NCI-H2029 (cell line): ENCODE results near the gene TP53INP2.
"Not testable (repeated sequence)": the region's sequence is repeated elsewhere in the genome, so short reads cannot be mapped to it uniquely, and the experiment has no call there.

Experiments used
- DNase-seq: peaks from one replicate; lab custom pipeline; 2025; lab: John Stamatoyannopoulos, UW

The TP53INP2 gene, protein sequence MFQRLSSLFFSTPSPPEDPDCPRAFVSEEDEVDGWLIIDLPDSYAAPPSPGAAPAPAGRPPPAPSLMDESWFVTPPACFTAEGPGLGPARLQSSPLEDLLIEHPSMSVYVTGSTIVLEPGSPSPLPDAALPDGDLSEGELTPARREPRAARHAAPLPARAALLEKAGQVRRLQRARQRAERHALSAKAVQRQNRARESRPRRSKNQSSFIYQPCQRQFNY

DNA sequence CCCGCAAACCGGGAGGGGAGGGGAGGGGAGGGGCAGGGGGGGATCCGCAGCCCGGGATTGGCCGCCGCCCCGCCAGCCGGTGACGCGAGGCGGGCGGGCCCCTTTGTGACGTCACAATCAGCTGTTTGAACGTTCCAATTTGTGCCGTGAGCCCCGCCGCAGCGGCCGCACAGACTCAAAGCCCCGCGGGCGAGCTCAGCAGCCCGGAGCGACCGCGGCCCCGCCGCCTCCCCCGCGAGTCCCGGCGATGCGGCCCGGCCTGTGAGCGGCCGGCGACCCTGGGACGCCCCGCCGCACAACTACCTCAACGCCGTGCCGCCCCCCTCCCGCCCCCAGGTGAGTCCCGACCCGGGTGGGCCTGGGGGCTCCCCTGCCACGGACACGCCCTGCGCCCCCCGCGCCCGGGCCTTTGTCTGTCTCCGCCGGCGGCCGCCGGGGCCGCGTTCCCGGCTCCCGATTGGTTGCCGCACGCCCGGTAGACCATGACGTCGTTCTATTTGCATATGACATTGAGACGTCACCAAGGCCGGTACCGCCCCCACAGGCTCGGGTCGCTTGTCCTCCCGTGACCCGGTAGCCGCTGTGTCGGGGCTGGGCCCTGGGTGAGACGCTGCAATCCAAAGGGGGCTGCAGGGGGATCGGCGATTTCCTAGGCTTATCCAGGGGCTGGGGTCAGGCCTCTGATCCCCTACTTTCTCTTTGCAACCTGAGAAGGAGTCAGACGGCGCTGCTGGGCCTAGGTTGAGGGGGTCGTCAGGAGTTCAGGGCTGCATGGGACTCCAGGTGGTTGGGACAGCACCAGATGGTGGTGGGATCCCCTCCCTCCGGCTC is at the start of gene TP53INP2:
Gene TP53INP2 (plus strand): TSS at position 168 of the 831 bp plus-strand sequence. CDS start 4,396 bp downstream, outside the sequence.
- peak; percentile 93 for DNase-seq

DNA sequence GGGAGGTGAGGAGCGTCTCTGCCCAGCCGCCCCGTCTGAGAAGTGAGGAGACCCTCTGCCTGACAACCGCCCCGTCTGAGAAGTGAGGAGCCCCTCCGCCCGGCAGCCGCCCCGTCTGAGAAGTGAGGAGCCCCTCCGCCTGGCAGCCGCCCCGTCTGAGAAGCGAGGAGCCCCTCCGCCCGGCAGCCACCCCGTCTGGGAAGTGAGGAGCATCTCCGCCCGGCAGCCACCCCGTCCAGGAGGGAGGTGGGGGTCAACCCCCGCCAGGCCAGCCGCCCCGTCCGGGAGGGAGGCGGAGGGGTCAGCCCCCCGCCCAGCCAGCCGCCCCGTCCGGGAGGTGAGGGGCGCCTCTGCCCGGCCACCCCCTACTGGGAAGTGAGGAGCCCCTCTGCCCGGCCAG is 45.5 kb upstream of the TP53INP2 start:
- not testable (repeated sequence) for DNase-seq

DNA sequence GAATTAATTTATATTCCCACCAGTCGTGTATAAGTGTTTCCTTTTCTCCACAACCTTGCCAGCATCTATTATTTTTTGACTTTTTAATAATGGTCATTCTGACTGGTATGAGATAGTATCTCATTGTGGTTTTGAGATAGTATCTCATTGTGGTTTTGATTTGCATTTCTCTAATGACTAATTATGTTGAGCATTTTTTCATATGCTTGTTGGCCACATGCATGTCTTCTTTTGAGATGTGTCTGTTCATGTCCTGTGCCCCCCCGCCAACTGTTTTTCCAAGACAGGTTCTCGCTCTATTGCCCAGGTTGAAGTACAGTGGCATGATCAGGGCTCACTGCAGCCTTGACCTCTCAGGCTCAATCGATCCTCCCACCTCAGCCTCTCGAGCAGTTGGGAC is 42.3 kb upstream of the TP53INP2 start:
- DNase-seq, result not testable (repeated sequence)

DNA sequence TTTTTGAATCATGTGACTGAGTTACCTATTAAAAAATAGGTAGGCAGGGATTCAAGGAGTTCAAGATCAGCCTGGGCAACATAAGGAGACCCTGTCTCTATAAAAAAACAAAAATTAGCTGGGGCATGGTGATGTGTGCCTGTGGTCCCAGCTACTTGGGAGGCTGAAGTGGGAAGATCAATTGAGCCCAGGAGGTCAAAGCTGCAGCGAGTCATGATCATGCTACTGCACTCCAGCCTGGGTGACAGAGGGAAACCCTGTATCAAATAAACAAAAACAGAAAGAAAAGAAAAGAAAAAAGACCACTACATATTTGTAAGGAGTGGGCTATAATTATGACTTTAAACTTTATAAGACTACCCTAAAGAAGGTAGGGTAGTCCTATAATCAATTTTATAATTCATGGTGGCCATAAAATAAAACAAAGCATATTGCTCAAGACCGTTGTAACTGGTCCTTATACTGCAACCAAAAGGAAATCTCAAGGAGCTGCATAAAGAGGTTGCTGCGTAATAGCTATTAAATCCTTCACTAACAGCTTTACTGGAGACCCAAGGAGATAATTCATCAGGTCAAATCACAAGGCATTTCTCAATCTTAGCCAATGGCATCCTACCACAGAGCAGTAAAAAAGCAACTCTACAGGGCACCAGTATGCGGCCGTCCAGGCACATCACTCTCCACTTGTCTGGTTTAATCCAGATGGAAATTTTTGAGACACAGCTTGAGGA is 40.8 kb upstream of the TP53INP2 start:
- no peak for DNase-seq

DNA sequence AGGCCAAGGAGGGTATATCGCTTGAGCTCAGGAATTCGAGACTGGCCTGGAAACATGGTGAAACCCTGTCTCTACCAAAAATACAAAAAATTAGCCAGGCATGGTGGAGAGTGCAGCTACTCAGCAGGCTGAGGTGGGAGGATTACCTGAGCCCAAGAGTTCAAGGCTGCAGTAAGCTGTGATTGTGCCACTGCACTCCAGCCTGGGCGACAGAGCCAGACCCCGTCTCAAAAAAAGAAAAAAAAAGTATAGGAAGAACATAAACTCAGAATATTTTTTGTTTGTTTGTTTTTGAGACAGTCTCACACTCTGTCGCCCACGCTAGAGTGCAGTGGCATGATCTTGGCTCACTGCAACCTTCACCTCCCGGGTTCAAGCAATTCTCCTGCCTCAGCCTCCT is 39.4 kb upstream of the TP53INP2 start:
- DNase-seq, result not testable (repeated sequence)

DNA sequence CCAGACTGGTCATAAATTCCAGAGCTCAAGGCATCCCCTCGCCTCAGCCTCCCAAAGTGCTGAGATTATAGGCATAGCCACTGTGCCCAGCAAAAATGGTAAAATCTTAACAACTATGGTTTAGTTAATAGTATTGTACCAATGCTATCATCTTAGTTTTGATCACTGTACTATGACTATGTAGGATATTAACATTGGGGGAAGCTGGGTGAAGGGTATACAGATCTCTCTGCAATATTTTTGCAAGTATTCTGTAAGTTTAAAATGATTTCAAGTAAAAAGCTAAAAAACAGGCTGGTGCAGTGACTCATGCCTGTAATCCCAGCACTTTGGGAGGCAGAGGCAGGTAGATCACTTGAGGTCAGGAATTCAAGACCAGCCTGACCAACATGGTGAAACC is 35.0 kb upstream of the TP53INP2 start:
- DNase-seq, result no peak

DNA sequence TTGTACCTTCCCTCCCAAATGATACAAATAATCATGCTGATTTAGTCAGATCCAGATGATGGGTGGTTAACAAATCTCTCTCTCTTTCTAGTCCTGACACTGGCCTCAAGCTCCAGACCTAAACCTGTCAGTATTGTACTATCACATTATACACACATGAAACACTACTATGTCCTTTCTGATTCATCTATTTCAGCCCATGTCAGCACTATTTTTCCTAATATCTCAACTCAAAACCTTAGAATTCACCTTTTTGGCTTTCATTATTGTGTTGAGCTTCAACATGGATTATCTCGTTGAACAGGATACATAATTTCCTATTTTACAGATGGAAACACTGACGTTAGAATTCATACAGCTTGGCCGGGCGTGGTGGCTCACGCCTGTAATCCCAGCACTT is 30.7 kb upstream of the TP53INP2 start:
- DNase-seq, result no peak

DNA sequence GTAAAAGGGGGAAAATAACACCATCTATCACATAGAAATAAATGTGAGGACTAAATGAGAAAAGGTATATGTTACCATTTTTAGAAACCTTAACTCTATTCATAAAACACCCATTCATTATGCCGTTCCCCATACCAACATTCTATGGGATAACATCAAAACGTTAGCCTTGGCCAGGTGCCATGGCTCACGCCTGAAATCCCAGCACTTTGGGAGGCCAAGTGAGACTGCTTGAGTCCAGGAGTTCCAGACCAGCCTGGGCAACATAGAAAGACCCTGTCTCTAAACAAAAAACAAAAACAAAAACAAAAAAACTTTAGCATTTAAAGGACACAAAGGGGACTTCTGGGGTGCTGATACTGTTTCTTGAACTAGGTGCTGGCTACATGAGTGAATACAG is 28.6 kb upstream of the TP53INP2 start:
- no peak for DNase-seq

DNA sequence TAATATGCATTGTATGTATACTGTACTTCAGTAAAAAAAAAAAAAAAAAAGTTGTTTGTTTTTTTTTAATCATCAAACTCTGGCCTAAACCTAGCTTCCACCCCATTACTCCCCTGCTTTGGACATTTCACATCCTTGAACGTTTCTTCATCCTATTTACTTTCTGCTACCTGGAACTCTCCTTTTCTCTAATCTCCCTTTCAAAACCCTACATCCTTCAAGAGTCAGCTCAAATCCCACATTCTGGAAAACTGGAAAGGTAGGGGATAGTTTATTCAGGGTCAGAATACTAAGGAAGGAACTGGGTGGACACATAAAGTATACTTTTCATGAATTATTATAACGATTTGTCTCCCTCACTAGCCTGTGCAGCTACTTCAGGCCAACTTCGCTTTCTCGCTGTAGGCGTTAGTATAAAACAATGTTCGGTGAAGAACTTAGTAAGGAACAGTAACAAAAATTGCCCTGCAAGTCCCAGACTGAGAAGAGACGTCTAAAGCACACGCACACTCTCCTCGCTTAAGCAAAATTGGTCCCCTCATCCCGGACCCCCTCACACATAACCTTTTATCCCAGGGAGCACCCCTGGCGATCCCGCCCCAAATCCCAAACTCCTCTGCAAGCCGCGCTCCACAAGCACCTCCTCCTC is 28.0 kb upstream of the TP53INP2 start:
- no peak for DNase-seq

DNA sequence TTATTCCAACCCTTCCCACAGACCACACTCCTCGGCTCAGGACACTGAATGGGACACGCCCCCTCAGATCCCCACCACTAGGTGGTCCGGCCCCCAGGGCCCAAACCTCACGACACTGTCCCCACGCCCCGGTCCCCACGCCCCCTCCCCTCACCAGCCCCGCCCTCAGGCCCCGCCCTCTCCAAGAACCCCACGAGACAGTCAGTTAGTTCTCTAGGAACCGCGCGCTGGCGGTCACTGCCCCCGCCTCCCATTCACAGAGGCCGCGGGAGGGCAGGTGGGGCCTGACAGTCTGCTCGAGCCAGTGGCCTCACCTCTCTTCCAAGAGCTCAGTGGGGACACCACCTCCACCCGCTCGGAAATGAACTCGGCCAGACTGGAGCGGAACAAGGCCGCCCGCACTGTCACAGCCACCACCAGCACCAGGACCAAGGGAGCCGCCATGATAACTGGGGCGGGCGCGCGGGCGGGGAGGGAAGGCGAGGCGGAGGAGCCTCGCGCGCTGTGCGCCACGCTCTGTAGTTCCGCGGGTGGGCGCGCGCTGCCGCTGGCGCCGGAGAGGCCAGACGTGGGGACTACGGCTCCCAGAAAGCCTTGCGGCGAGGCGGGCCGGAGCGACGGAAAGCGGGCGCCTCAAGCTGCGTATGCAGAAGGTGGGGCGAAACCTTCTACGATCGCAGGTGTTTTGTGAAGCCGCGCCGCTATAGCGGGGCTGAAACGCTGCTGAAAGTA is 27.3 kb upstream of the TP53INP2 start, which contains the start of gene PIGU:
Gene PIGU (minus strand): TSS at position 451 of the 732 bp plus-strand sequence. CDS start 7 bp downstream, at position 444.
- peak; percentile 95 for DNase-seq

DNA sequence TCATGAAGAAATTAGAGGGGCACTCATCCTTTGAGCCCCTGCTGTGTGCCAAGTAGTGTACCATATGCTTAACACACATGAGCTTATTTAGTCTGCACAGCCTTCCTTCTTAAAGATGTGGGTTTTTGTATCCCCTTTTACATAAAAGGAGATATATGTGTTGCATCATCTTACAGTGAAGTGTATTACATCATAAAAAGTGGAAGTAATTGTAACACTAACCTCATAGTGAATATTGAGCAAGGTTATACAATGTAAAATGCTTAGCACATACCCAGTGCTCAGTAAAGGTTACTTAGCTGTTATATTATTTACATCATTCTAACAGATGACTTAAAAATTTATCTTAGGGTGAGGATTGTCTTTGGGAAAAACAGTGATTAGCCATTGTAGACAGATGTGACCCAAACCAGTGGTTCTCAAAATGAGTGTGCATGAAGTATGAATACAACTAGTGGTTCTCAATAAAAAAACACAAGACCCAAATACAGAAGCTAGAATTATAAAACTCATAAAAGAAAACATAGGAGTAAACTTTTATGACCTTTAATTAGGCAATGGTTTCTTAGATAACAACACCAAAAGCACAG is 23.5 kb upstream of the TP53INP2 start:
- DNase-seq, result no peak

DNA sequence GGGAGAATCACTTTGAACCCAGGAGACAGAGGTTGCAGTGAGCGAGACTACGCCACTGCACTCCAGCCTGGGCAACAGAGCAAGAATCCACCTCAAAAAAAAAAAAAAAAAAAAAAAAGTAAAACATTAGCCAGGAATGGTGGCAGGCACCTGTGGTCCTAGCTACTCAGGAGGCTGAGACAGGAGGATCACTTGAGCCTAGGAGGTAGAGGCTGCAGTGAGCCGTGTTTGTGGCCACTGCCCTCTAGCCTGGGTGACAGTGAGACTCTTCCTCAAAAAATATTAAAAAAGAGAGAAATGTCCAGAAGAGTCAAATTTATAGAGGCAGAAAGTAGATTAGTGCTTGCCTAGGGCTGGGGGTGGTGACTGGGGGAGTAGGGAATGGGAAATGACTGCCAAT is 20.5 kb upstream of the TP53INP2 start:
- DNase-seq, result no peak

DNA sequence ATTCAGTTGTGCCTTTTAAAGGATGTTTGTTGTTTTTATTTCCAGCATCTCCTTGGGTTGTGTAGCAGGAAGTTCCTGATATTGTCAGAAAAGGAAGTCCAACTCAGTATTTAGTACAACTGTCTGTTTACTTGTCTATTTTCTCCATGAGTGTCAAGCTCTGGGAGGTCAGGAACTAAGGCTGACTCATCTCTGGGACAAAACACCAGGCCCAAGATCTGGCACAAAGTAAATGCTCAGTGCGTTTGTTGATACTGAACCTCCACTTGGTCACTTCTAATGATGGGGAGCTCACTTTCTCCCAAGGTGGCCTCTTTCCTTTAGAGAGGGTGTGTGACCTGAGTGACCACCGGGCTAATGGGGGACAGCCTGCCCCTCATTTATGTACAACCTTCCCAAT is 14.7 kb upstream of the TP53INP2 start:
- DNase-seq, result no peak

DNA sequence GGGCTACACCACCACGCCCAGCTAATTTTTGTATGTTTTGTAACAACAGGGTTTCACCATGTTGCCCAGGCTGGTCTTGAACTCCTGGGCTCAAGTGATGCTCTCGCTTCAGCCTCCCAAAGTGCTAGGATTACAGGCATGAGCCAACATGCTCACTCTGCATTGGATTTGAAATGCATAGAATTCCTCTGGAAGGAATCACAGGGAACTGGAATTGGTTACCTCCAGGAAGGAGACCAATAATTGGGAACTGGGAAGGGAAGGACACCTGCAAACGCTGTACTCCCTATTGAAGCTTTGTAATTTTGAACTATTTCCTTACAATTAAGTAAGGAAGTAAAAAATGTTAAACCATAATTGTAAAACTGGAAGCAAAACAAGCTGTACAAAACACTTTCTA is 12.3 kb upstream of the TP53INP2 start:
- DNase-seq, result no peak

DNA sequence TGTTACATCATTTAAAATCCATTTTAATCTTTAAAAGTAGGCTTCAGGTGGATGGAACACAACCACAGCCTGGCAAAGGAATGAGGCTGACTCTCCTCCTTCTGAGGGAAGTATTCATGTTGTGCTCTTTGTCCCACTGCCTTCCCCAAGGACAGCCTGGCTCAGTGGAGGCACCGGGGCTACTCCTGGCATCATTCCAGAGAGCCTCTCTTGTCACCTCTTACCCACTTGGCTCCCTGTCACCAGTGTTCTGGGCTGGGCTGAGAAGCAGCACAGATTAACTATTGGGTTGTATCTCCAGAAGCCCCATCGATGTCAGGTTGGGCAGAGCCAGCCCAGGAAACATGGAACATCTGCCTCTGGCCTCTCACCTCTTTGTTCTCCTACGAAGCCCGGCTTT is 10.7 kb upstream of the TP53INP2 start:
- DNase-seq, result peak; percentile 67

DNA sequence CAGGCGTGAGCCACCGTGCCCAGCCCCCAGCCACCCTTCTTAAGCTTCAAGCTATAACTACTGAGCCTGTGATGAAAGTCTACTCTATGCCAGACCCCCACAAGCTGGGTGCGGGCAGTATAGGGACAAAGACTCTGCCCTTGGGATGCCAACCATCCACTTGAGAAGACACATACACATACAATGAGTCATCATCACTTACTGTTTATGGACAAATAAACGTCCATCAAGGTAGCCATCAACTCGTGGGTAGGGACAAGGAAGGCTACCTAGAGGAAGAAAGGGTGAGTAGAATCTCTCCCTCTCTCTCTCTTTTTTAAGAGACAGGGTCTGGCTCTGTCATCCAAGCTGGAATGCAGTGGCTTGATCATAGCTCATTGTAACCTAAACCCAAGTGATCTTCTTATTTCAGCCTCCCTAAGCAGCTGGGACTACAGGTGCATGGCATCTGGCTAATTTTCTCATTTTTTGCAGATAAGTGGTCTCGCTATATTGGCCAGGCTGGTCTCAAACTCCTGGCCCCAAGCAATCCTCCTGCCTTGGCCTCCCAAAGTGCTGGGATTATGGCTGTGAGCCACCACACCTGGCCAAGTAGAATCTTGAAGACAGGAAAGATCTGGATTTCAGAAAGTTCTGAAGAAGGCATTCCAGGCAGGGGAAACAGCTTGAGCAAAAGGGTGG is 2.6 kb upstream of the TP53INP2 start:
- DNase-seq, result peak; percentile 49

DNA sequence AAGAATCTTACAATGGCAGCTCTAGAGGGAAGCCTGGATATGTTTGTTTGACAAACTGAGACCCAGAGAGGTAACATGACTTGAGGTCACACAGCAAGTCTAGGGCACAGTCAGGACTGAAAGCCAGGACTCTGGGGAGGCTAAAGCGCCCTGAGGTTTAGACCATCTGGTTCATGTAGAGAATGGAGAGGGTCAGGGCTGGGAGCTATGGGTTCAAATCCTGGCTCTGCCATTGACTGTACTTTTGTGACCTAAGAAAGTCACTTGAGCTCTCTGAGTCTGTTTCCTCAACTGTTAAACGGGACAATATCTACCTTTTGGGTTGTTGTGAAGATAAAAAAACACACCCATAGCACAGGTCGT is 1.1 kb upstream of the TP53INP2 start:
- no peak for DNase-seq

DNA sequence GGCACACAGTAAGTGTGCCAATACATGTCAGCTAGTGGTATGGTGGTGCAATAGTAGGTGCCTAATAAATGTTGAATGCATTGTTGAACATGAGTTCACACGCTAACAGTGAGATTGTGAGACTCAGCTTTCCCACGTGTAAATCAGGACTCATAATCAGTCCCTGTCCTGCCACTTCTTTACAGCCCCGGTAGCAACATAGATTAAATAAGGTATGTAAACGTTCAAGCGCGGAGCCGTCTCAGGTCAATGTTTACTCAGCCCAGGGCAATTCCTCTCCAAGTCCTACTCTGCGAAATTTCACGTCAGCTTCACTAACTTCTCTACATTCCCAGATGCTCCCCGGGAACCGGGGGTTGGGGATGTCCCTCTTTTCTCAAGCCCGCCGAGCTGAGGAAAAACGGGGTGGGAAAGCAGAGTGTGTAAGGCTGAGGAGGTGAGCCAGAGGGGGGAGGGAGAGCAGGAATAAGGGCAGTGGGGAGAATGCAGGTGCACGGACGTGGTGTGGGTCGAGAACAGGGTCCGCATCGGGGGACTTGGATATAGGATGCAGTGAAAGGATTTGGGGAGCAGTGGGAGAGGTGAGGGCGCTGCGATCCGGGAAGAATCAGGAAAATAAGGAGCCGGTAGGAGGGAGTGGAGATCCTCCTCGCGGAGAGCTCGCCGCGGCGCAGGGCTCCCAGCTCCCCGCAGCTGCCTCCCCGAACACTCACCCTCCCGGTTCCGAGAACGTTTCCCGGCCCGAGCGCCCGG is 544 bp upstream of the TP53INP2 start:
- peak; percentile 15 for DNase-seq

DNA sequence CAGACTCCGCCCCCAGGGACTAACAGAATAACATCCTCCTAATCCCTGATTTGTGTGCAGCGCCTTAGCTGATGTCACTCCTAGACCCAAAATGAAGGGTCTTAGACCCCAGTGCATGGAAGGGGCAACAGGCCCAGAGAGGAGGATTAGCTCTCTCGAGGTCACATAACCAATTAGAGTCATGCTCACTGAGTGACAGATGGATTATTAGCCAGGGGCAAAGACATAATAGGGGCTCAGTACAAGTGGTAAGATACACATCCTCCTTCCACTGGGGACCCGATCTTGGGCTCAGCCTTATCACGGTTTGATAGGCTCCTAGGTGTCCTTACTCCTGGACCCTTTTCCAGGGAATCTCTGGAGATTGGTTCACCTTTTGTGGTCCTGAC is 858 bp downstream of the TP53INP2 start:
- peak; percentile 38 for DNase-seq
